IMR-90 (cell line): ENCODE data around the gene PXK.

ENCODE experiments used
- BHLHE40 ChIP-seq: fragments of 150-350 bp; IDR thresholded peaks from 2 replicates; pipeline ENCODE4 v1.6.1; 2016; ENCODE audit warnings: mild to moderate bottlenecking, low read depth, low read length
- CHD1 ChIP-seq: IDR thresholded peaks from 2 replicates; pipeline ENCODE4 v1.6.1; 2012; ENCODE audit warnings: low read depth, low read length, improper control_type of control experiment
- CTCF ChIP-seq: conservative IDR thresholded peaks from 2 replicates; pipeline ENCODE4 v1.5.1; 2012; ENCODE audit warnings: mild to moderate bottlenecking, low read depth, low read length, improper control_type of control experiment
- MAFK ChIP-seq: IDR thresholded peaks from 2 replicates; pipeline ENCODE4 v1.6.1; 2012; ENCODE audit warnings: low read depth, low read length, improper control_type of control experiment
- MAZ ChIP-seq: IDR thresholded peaks from 2 replicates; pipeline ENCODE4 v1.6.1; 2012; ENCODE audit warnings: low read depth, mild to moderate bottlenecking, low read length, improper control_type of control experiment, moderate library complexity, borderline replicate concordance
- MXI1 ChIP-seq: IDR thresholded peaks from 2 replicates; pipeline ENCODE4 v1.6.1; 2012; ENCODE audit warnings: low read depth, mild to moderate bottlenecking, low read length, moderate library complexity, borderline replicate concordance
- POLR2A ChIP-seq: IDR thresholded peaks from 2 replicates; pipeline ENCODE4 v1.6.1; 2012; ENCODE audit warnings: mild to moderate bottlenecking, low read depth, low read length
- RAD21 ChIP-seq: IDR thresholded peaks from 2 replicates; pipeline ENCODE4 v1.6.1; 2012; ENCODE audit warnings: low read length, improper control_type of control experiment
- RCOR1 ChIP-seq: IDR thresholded peaks from 2 replicates; pipeline ENCODE4 v1.6.1; 2012; ENCODE audit warnings: mild to moderate bottlenecking, low read length, improper control_type of control experiment; ENCODE audit not compliant: insufficient replicate concordance
- RFX5 ChIP-seq: IDR thresholded peaks from 2 replicates; pipeline ENCODE4 v1.8.0; 2012; ENCODE audit warnings: low read depth, mild to moderate bottlenecking, low read length, moderate library complexity
- SMC3 ChIP-seq: fragments of 150-350 bp; IDR thresholded peaks from 2 replicates; pipeline ENCODE4 v1.6.1; 2016; ENCODE audit warnings: low read depth, mild to moderate bottlenecking, antibody characterized with exemption, low read length, moderate library complexity
- USF2 ChIP-seq: fragments of 150-350 bp; IDR thresholded peaks from 2 replicates; pipeline ENCODE4 v1.6.1; 2017; ENCODE audit warnings: mild to moderate bottlenecking, antibody characterized with exemption, low read length, low read depth

GRCh38 chr3:58384381-58385090 lies 51.8 kb downstream of the PXK start:
- TF ChIP-seq MAZ (no peak), CTCF (no peak), POLR2A (no peak), RFX5 (no peak), CHD1 (no peak), USF2 (no peak), RAD21 (no peak), BHLHE40 (no peak), SMC3 (no peak), RCOR1 (no peak), MXI1 (no peak), MAFK (no peak)
